ENCODE data around the gene EEPD1.
"Not testable (repeated sequence)": the region's sequence is repeated elsewhere in the genome, so short reads cannot be mapped to it uniquely, and the experiment has no call there.

Gene EEPD1

GRCh38 chr7:36232555-36232954, 79.5 kb downstream of the EEPD1 start:
- no peak for DNase-seq (ENCODE audit: low read depth, low spot score)
- no peaks in the 10 kb centered on the region for H3K9me3 ChIP-seq (ENCODE audit: insufficient read depth, low read length)
- H3K4me3 ChIP-seq (ENCODE audit: insufficient read length, low read depth) = no peak overlapping the region
- no peaks in the 10 kb centered on the region for H3K4me1 ChIP-seq (ENCODE audit: insufficient read depth, insufficient read length)
- TF ChIP-seq ZNF274 (IDR thresholded peaks at IDR 0.05; ENCODE audit: low read depth, low read length) (no peak), SUZ12 (IDR thresholded peaks at IDR 0.05; ENCODE audit: extremely low read depth, insufficient read depth, insufficient read length) (no peak)
- no peaks in the 10 kb centered on the region for H3K27me3 ChIP-seq (ENCODE audit: insufficient read depth, insufficient read length)
- H3K9ac ChIP-seq (ENCODE audit: insufficient read length, low read depth) = no peak overlapping the region
- H3K36me3 ChIP-seq (ENCODE audit: insufficient read depth, insufficient read length, low read length) = no peaks in the 10 kb centered on the region

GRCh38 chr7:36232971-36233550, 80.0 kb downstream of the EEPD1 start:
- no peaks in the 10 kb centered on the region for H3K27me3 ChIP-seq (ENCODE audit: insufficient read depth, insufficient read length)
- no peaks in the 10 kb centered on the region for H3K4me1 ChIP-seq (ENCODE audit: insufficient read depth, insufficient read length)
- DNase-seq (ENCODE audit: low read depth, low spot score) = no peak
- no peak overlapping the region for H3K9ac ChIP-seq (ENCODE audit: insufficient read length, low read depth)
- H3K9me3 ChIP-seq (ENCODE audit: insufficient read depth, low read length) = no peaks in the 10 kb centered on the region
- no peak overlapping the region for H3K4me3 ChIP-seq (ENCODE audit: insufficient read length, low read depth)
- H3K36me3 ChIP-seq (ENCODE audit: insufficient read depth, insufficient read length, low read length) = no peaks in the 10 kb centered on the region
- TF ChIP-seq YY1 (IDR thresholded peaks at IDR 0.05; ENCODE audit: insufficient read depth, insufficient read length) (no peak), SUZ12 (IDR thresholded peaks at IDR 0.05; ENCODE audit: extremely low read depth, insufficient read depth, insufficient read length) (no peak), ZNF274 (IDR thresholded peaks at IDR 0.05; ENCODE audit: low read depth, low read length) (no peak)

GRCh38 chr7:36236073-36236472, 83.0 kb downstream of the EEPD1 start:
- Histone ChIP-seq H3K9ac (ENCODE audit: insufficient read length, low read depth) (no peak overlapping the region), H3K4me3 (ENCODE audit: insufficient read length, low read depth) (no peak overlapping the region), H3K36me3 (ENCODE audit: insufficient read depth, insufficient read length, low read length) (no peaks in the 10 kb centered on the region), H3K9me3 (ENCODE audit: insufficient read depth, low read length) (no peaks in the 10 kb centered on the region), H3K27me3 (ENCODE audit: insufficient read depth, insufficient read length) (no peaks in the 10 kb centered on the region), H3K4me1 (ENCODE audit: insufficient read depth, insufficient read length) (peaks cover 7% of the 10 kb centered on the region)
- TF ChIP-seq YY1 (IDR thresholded peaks at IDR 0.05; ENCODE audit: insufficient read depth, insufficient read length) (no peak), ZNF274 (IDR thresholded peaks at IDR 0.05; ENCODE audit: low read depth, low read length) (no peak), SUZ12 (IDR thresholded peaks at IDR 0.05; ENCODE audit: extremely low read depth, insufficient read depth, insufficient read length) (no peak)
- DNase-seq (ENCODE audit: low read depth, low spot score) = no peak

GRCh38 chr7:36238138-36238537, 85.1 kb downstream of the EEPD1 start:
- no peak for TF ChIP-seq ZNF274 (IDR thresholded peaks at IDR 0.05; ENCODE audit: low read depth, low read length)
- TF ChIP-seq SUZ12 (IDR thresholded peaks at IDR 0.05; ENCODE audit: extremely low read depth, insufficient read depth, insufficient read length) = no peak
- no peak for TF ChIP-seq YY1 (IDR thresholded peaks at IDR 0.05; ENCODE audit: insufficient read depth, insufficient read length)
- Histone ChIP-seq H3K4me1 (ENCODE audit: insufficient read depth, insufficient read length) (peaks cover 7% of the 10 kb centered on the region), H3K9me3 (ENCODE audit: insufficient read depth, low read length) (no peaks in the 10 kb centered on the region), H3K9ac (ENCODE audit: insufficient read length, low read depth) (no peak overlapping the region), H3K4me3 (ENCODE audit: insufficient read length, low read depth) (no peak overlapping the region), H3K27me3 (ENCODE audit: insufficient read depth, insufficient read length) (no peaks in the 10 kb centered on the region), H3K36me3 (ENCODE audit: insufficient read depth, insufficient read length, low read length) (no peaks in the 10 kb centered on the region)
- no peak for DNase-seq (ENCODE audit: low read depth, low spot score)

- H3K36me3 ChIP-seq (ENCODE audit: insufficient read depth, insufficient read length, low read length); H3K9ac ChIP-seq (ENCODE audit: insufficient read length, low read depth); H3K27me3 ChIP-seq (ENCODE audit: insufficient read depth, insufficient read length); H3K4me1 ChIP-seq (ENCODE audit: insufficient read depth, insufficient read length); H3K9me3 ChIP-seq (ENCODE audit: insufficient read depth, low read length); DNase-seq (ENCODE audit: low read depth, low spot score); H3K4me3 ChIP-seq (ENCODE audit: insufficient read length, low read depth): not testable (repeated sequence)
These were observed 90.3 kb downstream of the EEPD1 start for GRCh38 chr7:36243356-36243755.

GRCh38 chr7:36244001-36244400, 90.9 kb downstream of the EEPD1 start:
- H3K36me3 ChIP-seq (ENCODE audit: insufficient read depth, insufficient read length, low read length); H3K9me3 ChIP-seq (ENCODE audit: insufficient read depth, low read length); H3K4me1 ChIP-seq (ENCODE audit: insufficient read depth, insufficient read length); H3K27me3 ChIP-seq (ENCODE audit: insufficient read depth, insufficient read length); H3K4me3 ChIP-seq (ENCODE audit: insufficient read length, low read depth); H3K9ac ChIP-seq (ENCODE audit: insufficient read length, low read depth); DNase-seq (ENCODE audit: low read depth, low spot score): not testable (repeated sequence)

GRCh38 chr7:36244429-36244828, 91.4 kb downstream of the EEPD1 start:
- H3K27me3 ChIP-seq (ENCODE audit: insufficient read depth, insufficient read length) = no peaks in the 10 kb centered on the region
- no peak for DNase-seq (ENCODE audit: low read depth, low spot score)
- H3K36me3 ChIP-seq (ENCODE audit: insufficient read depth, insufficient read length, low read length) = no peaks in the 10 kb centered on the region
- no peak overlapping the region for H3K9ac ChIP-seq (ENCODE audit: insufficient read length, low read depth)
- no peaks in the 10 kb centered on the region for H3K9me3 ChIP-seq (ENCODE audit: insufficient read depth, low read length)
- H3K4me1 ChIP-seq (ENCODE audit: insufficient read depth, insufficient read length) = peaks cover 2% of the 10 kb centered on the region
- H3K4me3 ChIP-seq (ENCODE audit: insufficient read length, low read depth) = no peak overlapping the region
- TF ChIP-seq SUZ12 (IDR thresholded peaks at IDR 0.05; ENCODE audit: extremely low read depth, insufficient read depth, insufficient read length) = no peak
- TF ChIP-seq ZNF274 (IDR thresholded peaks at IDR 0.05; ENCODE audit: low read depth, low read length) = no peak
- no peak for TF ChIP-seq YY1 (IDR thresholded peaks at IDR 0.05; ENCODE audit: insufficient read depth, insufficient read length)

- H3K9ac ChIP-seq (ENCODE audit: insufficient read length, low read depth) = no peak overlapping the region
- H3K27me3 ChIP-seq (ENCODE audit: insufficient read depth, insufficient read length) = no peaks in the 10 kb centered on the region
These were observed 92.7 kb downstream of the EEPD1 start for GRCh38 chr7:36245684-36246299.

More at GRCh38 chr7:36245684-36246299, 92.7 kb downstream of the EEPD1 start:
- TF ChIP-seq SUZ12 (IDR thresholded peaks at IDR 0.05; ENCODE audit: extremely low read depth, insufficient read depth, insufficient read length) (no peak), YY1 (IDR thresholded peaks at IDR 0.05; ENCODE audit: insufficient read depth, insufficient read length) (no peak), ZNF274 (IDR thresholded peaks at IDR 0.05; ENCODE audit: low read depth, low read length) (no peak)
- Histone ChIP-seq H3K4me1 (ENCODE audit: insufficient read depth, insufficient read length) (no peaks in the 10 kb centered on the region), H3K4me3 (ENCODE audit: insufficient read length, low read depth) (no peak overlapping the region), H3K9me3 (ENCODE audit: insufficient read depth, low read length) (no peaks in the 10 kb centered on the region), H3K36me3 (ENCODE audit: insufficient read depth, insufficient read length, low read length) (no peaks in the 10 kb centered on the region)
- DNase-seq (ENCODE audit: low read depth, low spot score) = no peak
